Aorta (tissue), 5 donors: ENCODE results near the gene ZNF574. TPM values are rescaled to one million over a fixed set of nuclear protein-coding genes. Genes with fewer than 3 reads are reported as not detected.
A peak's percentile ranks its signal among the peaks of the same experiment; 100 is the strongest.

Experiments used
- ATAC-seq: fragments of 200-7000 bp; cut with Tn5 transposase; one replicate; pipeline ENCODE4 v1.9.1; 2022; ENCODE audit warnings: moderate library complexity; ENCODE audit not compliant: low FRiP score
- DNase-seq, 2 donors: peaks; one replicate each; pipeline ENCODE4 v3.0.0-alpha.2; 2020
- H3K27ac ChIP-seq, 2 donors: one replicate each; pipeline ENCODE4 v1.5.1; 2013; ENCODE audit warnings: low read length in 2 of 2, mild to moderate bottlenecking in 2 of 2, moderate library complexity in 2 of 2, control low read depth in 1 of 2, inconsistent platforms in 1 of 2, low read depth in 1 of 2
- H3K27me3 ChIP-seq, 2 donors: one replicate each; pipeline ENCODE4 v1.6.1; 2013; ENCODE audit warnings: control low read depth in 1 of 2, low read length in 1 of 2, mild to moderate bottlenecking in 1 of 2, moderate library complexity in 1 of 2; ENCODE audit not compliant: insufficient read depth in 2 of 2, control insufficient read depth in 1 of 2
- H3K36me3 ChIP-seq, 2 donors: one replicate each; pipeline ENCODE4 v1.6.1; 2013; ENCODE audit warnings: control low read depth in 1 of 2, low read length in 1 of 2, mild to moderate bottlenecking in 1 of 2; ENCODE audit not compliant: insufficient read depth in 2 of 2, control insufficient read depth in 1 of 2
- H3K4me1 ChIP-seq, 2 donors: one replicate each; pipeline ENCODE4 v1.6.1; 2013; ENCODE audit warnings: low read length in 2 of 2, control low read depth in 1 of 2, mild to moderate bottlenecking in 1 of 2, moderate library complexity in 1 of 2; ENCODE audit not compliant: insufficient read depth in 2 of 2, control insufficient read depth in 1 of 2
- H3K4me3 ChIP-seq, 2 donors: one replicate each; pipeline ENCODE4 v1.5.1; 2013; ENCODE audit warnings: low read length in 2 of 2, control low read depth in 1 of 2, mild to moderate bottlenecking in 1 of 2
- H3K9me3 ChIP-seq: one replicate; pipeline ENCODE4 v1.6.1; 2013; ENCODE audit warnings: mild to moderate bottlenecking, low read length; ENCODE audit not compliant: control insufficient read depth
- WGBS, 2 donors: extraction: QIAGEN DNeasy Blood & Tissue Kit; methylation state at CpG; one replicate each; pipeline ENCODE4 v1.1.7; 2013; 5-methylcytosine and 5-hydroxymethylcytosine counted together
- intact Hi-C, 2 donors: fragments of 100-400 bp; cut with DNase I; formaldehyde crosslinking; loops; one replicate each; pipeline versions ENCODE4 v1.14.2 to v1.15.0; 2022
- polyA plus RNA-seq, 2 donors: library from polyadenylated mRNA; stranded (reverse); fragments of 200-250 nt; gene quantifications; one replicate each; pipeline ENCODE4 v1.2.3, GENCODE V29; 2013
- total RNA-seq, 2 donors: library from RNA; stranded (reverse); fragmentation: NEBNext Ultra II Directional; extraction: Animal tissue kit (Norgen Biotek cat#: 25700); gene quantifications; one replicate each; pipeline ENCODE4 v1.2.1, GENCODE V29; 2021
- donor health status: healthy with polysubstance abuse.
- donor health status: Bipolar disorder and iron deficiency.
- donor health status: DM: no; HTN: no; CAD: no.
- donor health status: DM: no; HTN: no; CAD: no.
- donor health status: DM: yes; HTN: yes; CAD: no.

ZNF574 gene
- total and polyA plus RNA-seq, 4 donors = 2.4 to 10.3 (median 7.9) TPM

DNA sequence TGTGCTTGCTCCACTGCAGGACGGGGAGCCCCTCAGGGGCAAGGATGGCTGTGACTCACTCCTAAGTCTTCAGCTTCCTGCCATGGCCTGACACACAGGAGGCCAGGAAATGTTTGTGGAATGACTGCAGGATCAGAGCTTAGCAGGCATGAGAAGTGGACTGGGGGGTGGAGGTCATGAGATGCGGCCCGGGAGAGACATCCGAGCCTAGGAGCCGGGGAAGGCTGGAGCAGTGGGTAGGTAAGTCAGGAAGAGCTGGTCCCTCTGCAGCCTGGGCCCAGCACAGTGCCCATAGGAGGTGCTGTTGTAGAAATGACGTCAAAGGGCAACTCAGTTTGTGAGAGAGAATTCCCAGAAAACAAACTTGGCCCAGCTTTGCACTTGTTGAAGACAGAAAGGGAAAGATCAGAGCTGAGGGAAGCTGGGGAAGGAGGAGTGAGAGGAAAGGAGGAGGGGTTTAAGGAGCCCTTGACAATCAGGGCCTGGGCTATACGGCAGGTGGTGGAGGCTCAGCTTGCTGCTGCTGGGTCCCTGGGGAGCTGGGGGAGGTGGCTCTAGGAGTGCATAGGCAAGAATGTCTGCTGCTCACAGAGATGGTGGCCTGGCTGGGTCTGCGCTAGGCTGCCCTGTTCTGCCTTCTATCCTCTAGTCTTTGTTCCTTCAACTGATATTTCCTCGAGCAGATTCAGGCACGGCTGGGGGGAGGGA, 37.8 kb downstream of the ZNF574 start:
- ATAC-seq = peak; percentile 72
- intact Hi-C loops = loop anchor here in 1 of 2 donors (2.0 kb wide), 1 partner anchor 15 kb away; no protein-coding TSS in a partner anchor
- no peaks in the 10 kb centered on the region for H3K4me1 ChIP-seq
- no peaks in the 10 kb centered on the region for H3K9me3 ChIP-seq
- WGBS, 2 donors = 23% methylated on average over 10 of the region's 10 CpGs
- H3K27ac ChIP-seq = peak overlapping the region in 1 of 2 donors; percentile 1
- H3K36me3 ChIP-seq = peaks cover 0 to 4% of the 10 kb centered on the region in 2 donors
- peak; percentile 76 to 81 for DNase-seq
- no peaks in the 10 kb centered on the region for H3K27me3 ChIP-seq
- H3K4me3 ChIP-seq = no peak overlapping the region

- Histone ChIP-seq H3K27me3 (no peaks in the 10 kb centered on the region), H3K4me3 (no peak overlapping the region), H3K36me3 (peaks cover 0 to 4% of the 10 kb centered on the region in 2 donors), H3K27ac (no peak overlapping the region), H3K4me1 (no peaks in the 10 kb centered on the region), H3K9me3 (no peaks in the 10 kb centered on the region)
- intact Hi-C loops = no loop called here
- 36 to 41% methylated on average over 7 of the region's 7 CpGs for WGBS, 2 donors
- DNase-seq (no peak), ATAC-seq (no peak)
Observed at GRCh38 chr19:42114412-42114811, 38.4 kb downstream of the ZNF574 start.

- peaks cover 0 to 4% of the 10 kb centered on the region in 2 donors for H3K36me3 ChIP-seq
- H3K27ac ChIP-seq = no peak overlapping the region
- WGBS, 2 donors = 39 to 48% methylated on average over 4 of the region's 4 CpGs
- no peaks in the 10 kb centered on the region for H3K27me3 ChIP-seq
- ATAC-seq (no peak), DNase-seq (no peak)
- intact Hi-C loops = no loop called here
- no peaks in the 10 kb centered on the region for H3K9me3 ChIP-seq
- no peak overlapping the region for H3K4me3 ChIP-seq
- H3K4me1 ChIP-seq = no peaks in the 10 kb centered on the region
Observed at GRCh38 chr19:42115219-42115618, 39.3 kb downstream of the ZNF574 start.

- Histone ChIP-seq H3K27me3 (no peaks in the 10 kb centered on the region), H3K4me1 (no peaks in the 10 kb centered on the region), H3K27ac (no peak overlapping the region), H3K9me3 (no peaks in the 10 kb centered on the region), H3K36me3 (peaks cover 0 to 4% of the 10 kb centered on the region in 2 donors), H3K4me3 (no peak overlapping the region)
- intact Hi-C loops = no loop called here
- ATAC-seq (no peak), DNase-seq (no peak)
- 87 to 90% methylated on average over 4 of the region's 4 CpGs for WGBS, 2 donors
Observed at GRCh38 chr19:42115705-42116104, 39.7 kb downstream of the ZNF574 start.

DNA sequence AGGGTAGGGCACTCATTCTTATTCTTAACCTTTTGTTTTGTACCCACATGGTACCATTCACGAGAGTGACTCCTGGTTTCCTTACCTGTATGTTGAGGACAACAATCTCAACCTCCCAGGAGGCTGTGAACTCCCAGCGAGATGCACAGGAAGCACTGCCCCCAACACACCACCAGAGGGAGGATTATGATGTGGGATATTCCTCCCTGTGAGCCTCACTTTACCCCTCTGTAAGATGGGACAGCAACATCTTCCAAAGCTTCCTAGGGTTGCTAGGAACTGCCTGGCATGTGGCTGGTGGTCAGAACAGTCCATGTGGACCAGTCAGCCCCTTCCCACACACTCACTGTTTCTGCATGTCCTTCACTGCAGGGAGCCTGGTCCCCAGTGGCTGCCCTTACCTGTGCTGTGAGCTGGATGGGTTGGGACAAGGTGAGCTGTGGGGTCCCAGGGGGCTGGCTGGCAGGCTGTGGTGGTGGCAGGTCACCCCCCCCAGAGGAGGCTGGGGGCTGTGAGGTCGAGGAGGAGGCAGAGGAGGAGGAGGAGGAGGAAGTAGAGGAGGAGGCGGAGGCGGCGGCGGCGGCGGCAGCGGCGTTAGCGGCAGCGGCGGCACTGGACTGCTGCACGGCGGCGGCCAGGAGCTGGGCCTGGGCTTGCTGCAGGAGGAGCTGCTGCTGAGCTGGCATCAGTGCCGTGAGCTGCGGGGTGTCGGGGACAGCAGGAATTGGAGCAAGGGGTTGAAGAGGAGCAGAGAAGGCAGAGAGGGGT, 40.5 kb downstream of the ZNF574 start:
- 92 to 96% methylated on average over 20 of the region's 20 CpGs for WGBS, 2 donors
- Histone ChIP-seq H3K4me3 (no peak overlapping the region), H3K27me3 (no peaks in the 10 kb centered on the region), H3K36me3 (peaks cover 0 to 4% of the 10 kb centered on the region in 2 donors), H3K27ac (no peak overlapping the region), H3K9me3 (no peaks in the 10 kb centered on the region), H3K4me1 (no peaks in the 10 kb centered on the region)
- intact Hi-C loops = no loop called here
- ATAC-seq (no peak), DNase-seq (no peak)

DNA sequence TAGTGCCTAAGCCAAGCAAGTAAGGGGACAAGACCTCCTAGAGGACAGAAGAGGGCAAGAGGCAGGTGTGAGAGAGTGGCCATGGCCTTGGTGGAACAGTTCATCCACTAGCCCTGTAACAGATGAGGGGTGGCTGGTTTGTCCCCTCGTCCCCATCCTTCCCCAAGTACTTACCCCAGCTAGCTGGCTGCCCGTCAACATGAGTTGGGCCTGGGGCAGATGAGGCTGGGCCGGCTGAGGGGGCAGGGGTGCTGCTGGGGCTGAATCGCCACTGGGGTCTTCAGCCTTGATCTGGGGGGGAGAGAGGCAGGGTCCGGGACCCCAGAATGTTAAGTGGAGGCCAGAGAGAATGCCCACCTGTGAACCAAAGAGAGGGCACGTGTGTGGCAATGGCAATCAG, 41.1 kb downstream of the ZNF574 start:
- WGBS, 2 donors = 89 to 91% methylated on average over 6 of the region's 6 CpGs
- DNase-seq = no peak
- no peaks in the 10 kb centered on the region for H3K27me3 ChIP-seq

GRCh38 chr19:42120276-42120980, 44.5 kb downstream of the ZNF574 start:
- intact Hi-C loops = no loop called here
- Histone ChIP-seq H3K9me3 (no peaks in the 10 kb centered on the region), H3K4me3 (no peak overlapping the region), H3K4me1 (no peaks in the 10 kb centered on the region), H3K27ac (no peak overlapping the region), H3K36me3 (peaks cover 0 to 4% of the 10 kb centered on the region in 2 donors), H3K27me3 (peaks cover 0 to 1% of the 10 kb centered on the region in 2 donors)
- WGBS, 2 donors = 91% methylated on average over 10 of the region's 10 CpGs
- ATAC-seq (no peak), DNase-seq (no peak)

More for the DNA sequence above, 41.1 kb downstream of the ZNF574 start:
- Histone ChIP-seq H3K27ac (no peak overlapping the region), H3K4me1 (no peaks in the 10 kb centered on the region), H3K9me3 (no peaks in the 10 kb centered on the region), H3K4me3 (no peak overlapping the region), H3K36me3 (peaks cover 0 to 4% of the 10 kb centered on the region in 2 donors)
- intact Hi-C loops = no loop called here
- no peak for ATAC-seq

- no peaks in the 10 kb centered on the region for H3K4me1 ChIP-seq
- WGBS, 2 donors = 47 to 56% methylated on average over 5 of the region's 5 CpGs
- intact Hi-C loops = no loop called here
- peaks cover 0 to 1% of the 10 kb centered on the region in 2 donors for H3K27me3 ChIP-seq
- no peak for ATAC-seq
- DNase-seq = no peak
- H3K27ac ChIP-seq = no peak overlapping the region
- H3K9me3 ChIP-seq = no peaks in the 10 kb centered on the region
- H3K36me3 ChIP-seq = peaks cover 0 to 4% of the 10 kb centered on the region in 2 donors
- no peak overlapping the region for H3K4me3 ChIP-seq
Observed at GRCh38 chr19:42121036-42121621, 45.2 kb downstream of the ZNF574 start.
